Airway epithelial cell (primary cell): Measurements from ENCODE around the gene STYX. TPM values are rescaled to one million over a fixed set of nuclear protein-coding genes. Genes with fewer than 3 reads are reported as not detected.

ENCODE experiments used
- total RNA-seq: library from RNA; depleted of rRNA; stranded (reverse); fragments of >200 nt; gene quantifications from 2 replicates; pipeline ENCODE4 v1.2.3, GENCODE V29; 2015

The STYX gene, protein sequence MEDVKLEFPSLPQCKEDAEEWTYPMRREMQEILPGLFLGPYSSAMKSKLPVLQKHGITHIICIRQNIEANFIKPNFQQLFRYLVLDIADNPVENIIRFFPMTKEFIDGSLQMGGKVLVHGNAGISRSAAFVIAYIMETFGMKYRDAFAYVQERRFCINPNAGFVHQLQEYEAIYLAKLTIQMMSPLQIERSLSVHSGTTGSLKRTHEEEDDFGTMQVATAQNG
- 10.3 and 15.8 TPM in 2 replicates for total RNA-seq

DNA sequence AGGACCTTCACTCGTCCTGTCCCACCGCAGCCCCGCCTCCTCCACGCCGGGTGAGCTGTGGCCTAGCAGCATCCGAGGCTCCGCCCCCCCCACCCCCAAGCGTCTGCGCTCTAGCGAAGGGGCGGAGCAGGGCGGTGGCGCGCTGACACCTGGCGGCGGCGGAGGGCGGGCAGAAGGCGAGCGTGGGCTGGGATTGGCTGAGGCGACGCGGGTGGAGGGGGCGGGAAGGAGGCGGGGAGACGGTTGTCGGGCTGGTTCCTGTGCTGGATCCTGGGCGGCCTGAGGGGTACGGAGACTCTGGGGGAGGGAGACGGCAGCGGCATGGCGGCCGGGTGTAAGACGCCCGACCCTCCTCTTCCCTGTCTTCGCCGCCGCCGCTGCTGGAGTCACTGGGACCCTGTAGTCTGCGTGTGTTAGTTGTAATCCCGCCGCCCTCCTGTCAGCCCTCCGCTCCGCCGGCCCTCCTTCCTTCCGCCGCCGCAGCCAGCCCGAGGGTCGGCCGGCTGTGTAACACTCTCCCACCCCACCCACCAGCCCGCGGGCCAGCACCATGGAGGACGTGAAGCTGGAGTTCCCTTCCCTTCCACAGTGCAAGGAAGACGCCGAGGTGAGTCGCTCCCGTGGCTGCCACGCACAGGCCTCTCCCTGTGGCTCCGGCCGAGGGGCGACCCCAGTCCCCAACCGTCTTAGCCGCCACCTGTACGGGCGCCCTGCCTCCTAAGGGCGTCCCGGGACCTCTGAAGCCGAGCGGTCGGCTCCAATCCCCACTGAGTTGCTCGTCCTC is at the start of gene STYX:
Gene STYX (plus strand): TSS at position 242 of the 784 bp plus-strand sequence. CDS start 309 bp downstream, at position 551.

DNA sequence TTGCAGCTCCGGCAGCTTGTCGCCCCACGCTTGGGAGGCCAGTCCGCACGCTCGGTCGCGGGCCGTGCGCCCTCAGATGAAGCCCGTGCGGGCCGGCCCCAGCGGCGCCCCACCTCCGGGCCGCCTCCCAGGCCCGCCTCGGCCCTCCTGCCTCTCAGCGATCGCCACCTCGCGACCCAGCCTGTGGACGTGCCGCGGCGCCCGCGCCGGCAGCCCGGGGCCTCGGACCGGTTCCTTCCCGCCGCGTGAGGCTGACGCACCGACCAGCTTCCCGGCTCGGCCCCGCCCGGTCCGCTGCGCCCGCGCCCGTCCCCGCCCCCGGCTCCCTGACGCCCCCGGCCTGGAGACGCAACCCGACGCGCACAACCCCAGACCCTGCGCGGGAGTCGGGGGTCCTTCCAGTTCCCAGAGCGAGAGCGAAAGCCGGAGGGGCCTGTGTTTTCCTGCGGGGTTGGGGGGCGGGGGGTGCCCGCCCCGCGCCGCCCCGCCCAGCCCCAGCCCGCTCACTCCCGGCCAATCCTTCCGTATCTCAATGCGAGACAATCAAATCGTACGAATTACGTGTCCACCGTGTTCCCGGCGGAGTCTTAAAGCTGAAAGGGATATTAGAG is 34.4 kb upstream of the STYX start, which contains the start of gene ERO1A:
Gene ERO1A (minus strand): TSS at position 78 of the 611 bp plus-strand sequence. CDS start 77 bp downstream, at position 1.

DNA sequence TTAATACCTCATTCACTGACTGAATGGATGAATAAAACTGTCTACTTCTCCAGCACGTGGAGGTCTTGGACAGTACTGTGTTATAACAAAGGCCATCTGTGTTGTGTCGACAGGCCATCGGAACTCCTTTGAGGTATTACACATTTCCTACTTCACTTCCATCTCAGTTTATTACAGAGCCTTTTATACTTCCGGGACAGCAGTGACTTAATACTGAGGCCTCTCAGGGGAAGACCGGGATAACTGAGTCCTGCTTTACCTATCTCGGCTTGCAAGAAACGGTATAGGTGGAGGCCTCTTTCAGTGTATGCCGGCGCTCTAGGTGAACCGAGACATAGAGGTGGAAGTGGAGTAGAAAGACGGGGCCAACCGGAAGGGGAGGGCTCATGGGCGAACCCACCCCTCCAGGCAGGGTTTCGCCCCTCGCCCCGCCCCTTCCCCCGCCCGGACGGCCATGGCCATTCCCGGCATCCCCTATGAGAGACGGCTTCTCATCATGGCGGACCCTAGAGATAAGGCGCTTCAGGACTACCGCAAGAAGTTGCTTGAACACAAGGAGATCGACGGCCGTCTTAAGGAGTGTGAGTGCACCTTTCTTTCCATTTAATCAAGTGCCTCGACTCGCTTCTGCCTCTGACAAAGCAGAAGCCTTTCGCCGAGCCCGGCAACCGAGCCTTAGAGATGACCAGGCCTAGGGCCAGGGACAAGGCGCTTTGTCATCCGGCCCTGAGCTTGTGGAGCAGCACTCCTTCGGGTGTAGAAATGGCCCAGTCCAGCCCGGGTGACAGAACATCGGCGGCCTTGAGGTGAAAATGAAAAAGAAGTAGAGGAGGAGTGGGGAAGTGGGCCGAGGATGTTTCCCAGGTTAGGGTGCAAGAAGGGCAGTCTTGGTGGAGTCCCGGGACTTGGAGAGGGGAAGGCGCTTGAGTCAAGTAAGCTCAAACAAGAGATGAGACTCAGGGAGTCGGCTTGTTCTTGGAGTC is 23.0 kb upstream of the STYX start, which contains the start of gene PSMC6:
Gene PSMC6 (plus strand): TSS at position 477 of the 983 bp plus-strand sequence. CDS start 20 bp downstream, at position 497.

DNA sequence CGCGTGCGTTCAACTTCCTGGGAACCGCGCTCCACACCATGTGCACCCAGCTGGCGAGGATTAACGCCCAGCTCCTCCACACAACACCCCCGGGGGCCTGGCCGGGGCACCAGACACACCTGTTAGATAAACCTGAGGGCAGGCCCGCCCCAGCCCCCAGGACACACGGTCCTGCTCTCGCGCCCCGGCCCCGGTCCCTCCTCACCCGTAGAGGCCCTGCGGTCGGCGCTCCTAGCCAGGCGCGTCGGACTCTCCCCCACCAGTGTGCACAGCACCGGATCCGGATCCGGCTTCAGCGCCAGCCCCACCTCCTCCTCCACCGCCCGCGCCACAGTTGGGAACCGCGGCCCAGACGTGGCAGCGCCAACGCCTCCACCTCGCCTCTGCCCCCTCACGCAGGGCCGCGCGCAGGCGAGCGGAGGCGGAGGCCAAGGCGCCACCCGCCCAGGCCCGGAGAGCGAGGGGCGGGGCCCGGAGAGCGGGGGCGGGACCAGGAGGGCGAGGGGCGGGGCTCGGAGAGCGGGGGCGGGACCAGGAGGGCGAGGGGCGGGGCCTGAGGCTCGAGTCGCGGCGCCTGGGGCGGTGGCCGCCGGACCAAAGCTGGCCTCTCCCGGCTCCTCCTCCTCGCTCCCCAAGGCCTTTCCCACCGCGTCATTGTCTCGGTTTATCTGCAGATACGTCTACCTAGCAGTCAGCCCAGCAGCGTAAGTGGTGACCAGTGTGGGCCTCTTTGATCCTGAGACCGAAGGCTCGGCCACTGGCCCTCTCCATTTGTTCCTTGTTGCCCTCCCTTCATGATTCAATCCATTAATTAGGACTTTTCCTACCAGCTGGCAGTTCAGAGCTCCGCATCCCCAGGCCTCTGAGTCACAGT is 61.5 kb downstream of the STYX start, which contains the start of gene GNPNAT1:
Gene GNPNAT1 (minus strand): TSS at position 385 of the 874 bp plus-strand sequence. CDS start 6,957 bp downstream, outside the sequence.

Other genes with a start within 250 kb of the STYX start
- 1.4 and 3.0 TPM in 2 replicates for gene TXNDC16, start 177.7 kb upstream of the STYX start, total RNA-seq
- under 0.01 TPM in 1 of 2 replicates, not detected in the other for gene GPR137C, start 177.3 kb upstream of the STYX start, total RNA-seq
- 110 and 172 TPM in 2 replicates for gene ERO1A, start 34.6 kb upstream of the STYX start, total RNA-seq
- gene PSMC6, start 23.0 kb upstream of the STYX start, total RNA-seq: 80.0 and 112 TPM in 2 replicates
- 30.4 and 33.2 TPM in 2 replicates for gene GNPNAT1, start 61.4 kb downstream of the STYX start, total RNA-seq
- 11.6 and 13.5 TPM in 2 replicates for gene FERMT2, start 220.9 kb downstream of the STYX start, total RNA-seq